Left lung (tissue), 10 donors: ENCODE data around the gene GPX5. TPM values are rescaled to one million over a fixed set of nuclear protein-coding genes. Genes with fewer than 3 reads are reported as not detected.

ENCODE experiments used
- ATAC-seq: fragments of 200-7000 bp; cut with Tn5 transposase; one replicate; pipeline ENCODE4 v1.9.1; 2020; ENCODE audit warnings: moderate library complexity
- DNase-seq, 4 donors: peaks; one replicate each; pipeline ENCODE4 v3.0.0-alpha.2; 2013 to 2020
- H3K27ac ChIP-seq, 2 donors: fragments of 200-600 bp; sonication (generic) in 1 of 2; one replicate each; pipeline versions ENCODE4 v1.5.0 to v1.8.0; 2020 to 2021
- H3K27me3 ChIP-seq, 2 donors: fragments of 200-600 bp; sonication (generic) in 1 of 2; one replicate each; pipeline versions ENCODE4 v1.5.0 to v1.8.0; 2020 to 2021
- H3K36me3 ChIP-seq, 2 donors: fragments of 200-600 bp; sonication (generic) in 1 of 2; one replicate each; pipeline versions ENCODE4 v1.5.0 to v1.8.0; 2020 to 2021
- H3K4me1 ChIP-seq, 2 donors: fragments of 200-600 bp; one replicate each; pipeline ENCODE4 v1.8.0; 2021
- H3K4me3 ChIP-seq, 2 donors: fragments of 200-600 bp; sonication (generic) in 1 of 2; one replicate each; pipeline versions ENCODE4 v1.5.0 to v1.8.0; 2020 to 2021; ENCODE audit warnings: mild to moderate bottlenecking in 1 of 2
- H3K9me3 ChIP-seq, 2 donors: fragments of 200-600 bp; sonication (generic) in 1 of 2; one replicate each; pipeline versions ENCODE4 v1.5.0 to v1.8.0; 2020 to 2021
- CTCF ChIP-seq, 2 donors: fragments of 200-600 bp; sonication (generic) in 1 of 2; IDR thresholded peaks; one replicate each; pipeline versions ENCODE4 v1.5.0 to v1.8.0; 2021; ENCODE audit warnings: antibody characterized with exemption in 2 of 2
- intact Hi-C, 2 donors: fragments of 100-400 bp; cut with DNase I; formaldehyde crosslinking; loops; one replicate each; pipeline versions ENCODE4 v1.11.2 to v1.14.2; 2022
- polyA plus RNA-seq, 6 donors: library from polyadenylated mRNA; unstranded; fragments of 120-200 nt; gene quantifications; one replicate each; pipeline ENCODE4 v1.2.1, GENCODE V29; 2013; ENCODE audit not compliant: insufficient read length in 6 of 6
- total RNA-seq, 2 donors: library from RNA; stranded (reverse); fragmentation: NEBNext Ultra II Directional; extraction: Animal tissue kit (Norgen Biotek cat#: 25700); gene quantifications; one replicate each; pipeline ENCODE4 v1.2.1, GENCODE V29; 2021
- donor health status: DM: no; HTN: yes; CAD: no.
- donor health status: DM: no; HTN: no; CAD: no.

Gene GPX5
- total and polyA plus RNA-seq, 8 donors, result 0.11 to 0.31 (median 0.22) TPM; not detected in 4

GRCh38 chr6:28580475-28580874, 54.8 kb downstream of the GPX5 start:
- DNase-seq (no peak), ATAC-seq (no peak)
- Histone ChIP-seq H3K4me1 (no peaks in the 10 kb centered on the region), H3K27me3 (peaks cover 0 to 28% of the 10 kb centered on the region in 2 donors), H3K36me3 (no peaks in the 10 kb centered on the region), H3K4me3 (no peak overlapping the region), H3K27ac (no peak overlapping the region), H3K9me3 (no peaks in the 10 kb centered on the region)
- intact Hi-C loops, result no loop called here
- no peak for TF ChIP-seq CTCF (IDR thresholded peaks at IDR 0.05)

GRCh38 chr6:28583463-28583862, 57.8 kb downstream of the GPX5 start:
- Histone ChIP-seq H3K4me1 (no peaks in the 10 kb centered on the region), H3K4me3 (no peak overlapping the region)

More at GRCh38 chr6:28583463-28583862, 57.8 kb downstream of the GPX5 start:
- no peak for ATAC-seq
- DNase-seq, result no peak
- Histone ChIP-seq H3K9me3 (no peaks in the 10 kb centered on the region), H3K27ac (no peak overlapping the region), H3K27me3 (peaks cover 19 to 58% of the 10 kb centered on the region in 2 donors), H3K36me3 (no peaks in the 10 kb centered on the region)
- intact Hi-C loops, result no loop called here
- TF ChIP-seq CTCF (IDR thresholded peaks at IDR 0.05), result no peak

Other genes starting within 250 kb of the GPX5 start
- gene PGBD1, start 244.3 kb upstream of the GPX5 start, total RNA-seq, result 1 to 10 TPM; 3.8 to 4.6 TPM
- gene PGBD1, start 244.3 kb upstream of the GPX5 start, polyA plus RNA-seq, result 10 to 100 TPM; 12.4 to 15.3 (median 12.8) TPM
- gene ZSCAN31, start 189.7 kb upstream of the GPX5 start, total RNA-seq, result 10 to 100 TPM in 1 of 2 donors, 1 to 10 TPM in 1; 7.1 to 30.8 TPM
- 10 to 100 TPM in 5 of 6 donors, 1 to 10 TPM in 1; 9.9 to 12.0 (median 10.9) TPM for gene ZSCAN31, start 189.7 kb upstream of the GPX5 start, polyA plus RNA-seq
- gene ZKSCAN3, start 175.9 kb upstream of the GPX5 start, total RNA-seq, result 1 to 10 TPM; 7.0 to 7.7 TPM
- 10 to 100 TPM; 10.6 to 15.7 (median 14.0) TPM for gene ZKSCAN3, start 175.9 kb upstream of the GPX5 start, polyA plus RNA-seq
- 1 to 10 TPM; 5.2 to 6.0 TPM for gene ZSCAN12, start 126.1 kb upstream of the GPX5 start, total RNA-seq
- 10 to 100 TPM; 14.4 to 20.1 (median 16.6) TPM for gene ZSCAN12, start 126.1 kb upstream of the GPX5 start, polyA plus RNA-seq
- 1 to 10 TPM; 1.2 to 5.2 TPM for gene ZSCAN23, start 82.4 kb upstream of the GPX5 start, total RNA-seq
- gene ZSCAN23, start 82.4 kb upstream of the GPX5 start, polyA plus RNA-seq, result 10 to 100 TPM; 15.2 to 25.0 (median 22.1) TPM
- not detected for gene GPX6, start 10.1 kb upstream of the GPX5 start, total RNA-seq
- 1 to 10 TPM in 4 of 6 donors, under 1 TPM in 2; 0.71 to 2.0 (median 1.5) TPM for gene GPX6, start 10.1 kb upstream of the GPX5 start, polyA plus RNA-seq